ENCODE results near the gene WBP2NL.

WBP2NL gene

DNA sequence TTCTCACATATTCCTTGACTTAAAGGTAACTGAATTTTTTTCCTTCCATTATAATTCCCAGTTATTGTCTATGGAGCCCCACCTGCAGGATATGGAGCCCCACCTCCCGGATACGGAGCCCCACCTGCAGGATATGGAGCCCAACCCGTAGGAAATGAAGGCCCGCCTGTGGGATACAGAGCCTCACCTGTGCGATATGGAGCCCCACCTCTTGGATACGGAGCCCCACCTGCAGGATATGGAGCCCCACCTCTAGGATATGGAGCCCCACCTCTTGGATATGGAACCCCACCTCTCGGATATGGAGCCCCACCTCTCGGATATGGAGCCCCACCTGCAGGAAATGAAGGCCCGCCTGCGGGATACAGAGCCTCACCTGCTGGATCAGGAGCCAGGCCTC lies 28.1 kb downstream of the WBP2NL start:
- DNase-seq (ENCODE audit: low spot score) = no peak
- FAIRE-seq = no peak

GRCh38 chr22:42033263-42034181 lies 34.9 kb downstream of the WBP2NL start:
- no peak for DNase-seq (ENCODE audit: low spot score)
- no peak for FAIRE-seq

GRCh38 chr22:42035256-42035655 lies 36.7 kb downstream of the WBP2NL start:
- no peak for FAIRE-seq
- no peak for DNase-seq (ENCODE audit: low spot score)

- DNase-seq (ENCODE audit: low spot score) (no peak), FAIRE-seq (no peak)
Observed at GRCh38 chr22:42039271-42039670, 40.7 kb downstream of the WBP2NL start.

DNA sequence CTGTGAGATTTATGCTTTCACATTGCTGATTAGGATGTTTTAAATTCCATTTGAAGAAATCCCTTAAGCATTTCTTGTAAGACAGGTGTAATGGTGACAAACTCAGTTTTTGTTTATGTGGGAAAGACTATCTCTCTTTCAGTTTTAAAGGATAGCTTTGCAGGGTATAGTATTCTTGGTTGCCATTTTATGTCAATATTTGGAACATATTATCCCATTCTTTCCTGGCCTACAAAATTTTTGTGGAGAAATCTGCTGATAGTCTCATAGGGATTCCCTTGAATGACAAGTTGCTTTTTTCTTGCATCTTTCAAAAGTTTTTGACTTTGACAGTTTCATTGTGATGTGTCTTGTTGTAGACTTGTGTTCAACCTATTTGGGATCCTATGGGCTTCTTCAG lies 43.2 kb downstream of the WBP2NL start:
- DNase-seq (ENCODE audit: low spot score) = no peak
- FAIRE-seq = no peak

DNA sequence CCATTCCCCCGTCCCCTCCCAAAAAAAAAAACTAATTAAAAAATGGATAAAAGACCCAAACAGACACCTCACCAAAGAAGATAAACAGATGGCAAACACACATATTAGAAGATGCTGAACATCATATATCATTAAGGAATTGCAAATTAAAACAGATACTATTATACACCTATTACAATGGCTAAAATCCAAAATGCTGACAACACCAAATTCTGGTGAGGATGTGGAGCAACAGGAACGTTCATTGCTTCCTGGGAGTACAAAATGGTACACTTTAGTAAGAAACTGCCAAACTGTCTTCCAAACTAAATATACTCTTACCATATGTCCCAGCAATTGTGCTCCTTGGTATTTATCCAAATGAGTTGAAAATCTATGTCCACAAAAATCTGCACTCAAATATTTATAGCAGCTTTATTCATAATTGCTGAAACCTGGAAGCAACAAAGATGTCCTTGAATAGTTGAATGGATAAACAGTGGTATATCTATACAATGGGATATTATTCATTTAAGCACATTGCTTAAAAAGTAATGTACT lies 52.1 kb downstream of the WBP2NL start:
- FAIRE-seq (no peak), DNase-seq (ENCODE audit: low spot score) (no peak)

DNA sequence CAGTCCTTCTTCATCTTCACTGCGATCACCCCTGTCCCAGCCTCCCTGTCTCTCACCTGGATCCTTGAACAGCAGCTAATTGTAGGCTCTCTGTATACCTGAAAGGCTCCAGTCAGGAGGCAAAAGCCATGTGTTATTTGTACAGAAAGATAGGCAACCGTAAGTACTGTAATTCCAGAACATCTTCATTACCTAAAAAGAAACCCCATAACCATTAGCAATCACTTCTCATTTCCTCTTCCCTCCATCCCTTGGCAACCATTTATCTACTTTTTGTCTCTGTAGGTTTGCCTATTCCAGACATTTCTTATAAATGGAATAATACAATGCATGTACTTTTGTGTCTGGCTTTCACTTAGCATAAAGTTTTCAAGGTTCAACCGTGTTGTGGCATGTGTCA lies 54.2 kb downstream of the WBP2NL start:
- no peak for DNase-seq (ENCODE audit: low spot score)
- no peak for FAIRE-seq

DNA sequence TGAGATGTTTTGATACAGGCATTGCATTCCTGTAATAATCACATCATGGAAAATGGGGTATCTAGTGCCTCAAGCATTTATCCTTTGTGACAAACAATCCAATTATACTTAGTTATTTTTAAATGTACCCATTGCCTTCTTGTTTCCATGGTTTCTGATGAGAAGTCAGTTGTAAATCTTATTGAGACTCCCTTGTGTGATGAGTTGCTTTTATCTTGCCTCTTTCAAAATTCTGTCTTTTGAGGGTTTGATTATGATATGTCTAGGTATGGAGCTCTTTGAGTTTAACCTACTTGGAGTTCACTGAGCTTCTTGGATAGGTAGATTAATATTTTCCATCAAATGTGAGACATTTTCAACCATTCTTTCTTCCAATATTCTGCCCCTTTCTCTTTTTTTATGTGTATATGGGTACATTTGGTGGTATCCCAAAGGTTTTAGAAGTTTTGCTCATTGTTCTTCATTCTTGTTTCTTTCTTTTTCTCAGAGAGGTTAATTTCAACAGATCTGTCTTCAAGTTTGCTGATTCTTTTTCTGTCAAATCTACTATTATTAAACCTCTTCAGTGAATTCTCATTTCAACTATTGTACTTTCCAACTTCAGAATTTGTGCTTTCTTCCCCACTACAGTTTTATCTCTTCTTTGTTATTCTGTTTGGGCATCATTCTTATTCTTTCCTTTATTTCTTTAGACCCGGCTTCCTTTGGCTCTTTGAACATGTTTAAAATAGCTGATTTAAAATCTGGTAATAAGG lies 58.3 kb downstream of the WBP2NL start:
- no peak for DNase-seq (ENCODE audit: low spot score)
- no peak for FAIRE-seq

DNA sequence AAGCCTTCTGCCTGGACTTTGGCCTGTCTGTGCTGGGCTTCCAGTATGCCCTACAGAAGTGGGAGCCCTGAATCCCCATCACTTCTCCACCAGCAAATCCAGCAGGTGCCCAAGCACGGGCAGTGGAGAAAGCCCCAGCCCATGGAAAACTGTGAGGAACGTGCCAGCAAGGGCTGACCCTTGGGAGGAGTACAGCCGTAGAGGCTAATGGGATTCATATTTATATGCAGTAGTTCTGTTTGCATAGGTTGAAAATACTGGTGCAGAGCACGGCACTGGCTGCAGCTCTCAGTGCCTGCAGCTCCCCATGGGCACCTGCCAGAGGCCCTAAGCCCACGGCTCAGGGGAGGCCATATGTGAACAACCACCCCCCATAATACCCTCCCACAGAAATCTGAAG lies 61.9 kb downstream of the WBP2NL start:
- no peak for FAIRE-seq
- no peak for DNase-seq (ENCODE audit: low spot score)

DNA sequence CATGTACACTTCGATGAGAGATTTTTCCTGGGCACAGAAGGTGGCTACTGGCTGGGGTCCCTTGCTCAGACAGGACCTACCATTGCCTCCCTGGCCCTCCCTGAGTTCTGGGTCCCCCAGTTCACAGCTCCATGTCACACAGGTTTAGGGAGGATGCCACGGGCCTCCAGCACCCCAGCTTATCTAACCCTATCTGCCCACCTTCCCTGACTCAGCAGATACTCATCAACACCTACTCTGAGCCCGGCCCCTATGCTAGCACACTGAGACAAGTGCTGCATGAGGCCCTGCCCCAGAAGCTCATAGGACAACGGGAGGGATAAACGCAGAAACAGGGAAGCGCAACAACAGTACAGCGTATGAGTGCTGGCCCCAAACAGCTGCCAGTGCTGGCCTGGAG lies 62.5 kb downstream of the WBP2NL start:
- FAIRE-seq = no peak
- DNase-seq (ENCODE audit: low spot score) = no peak

DNA sequence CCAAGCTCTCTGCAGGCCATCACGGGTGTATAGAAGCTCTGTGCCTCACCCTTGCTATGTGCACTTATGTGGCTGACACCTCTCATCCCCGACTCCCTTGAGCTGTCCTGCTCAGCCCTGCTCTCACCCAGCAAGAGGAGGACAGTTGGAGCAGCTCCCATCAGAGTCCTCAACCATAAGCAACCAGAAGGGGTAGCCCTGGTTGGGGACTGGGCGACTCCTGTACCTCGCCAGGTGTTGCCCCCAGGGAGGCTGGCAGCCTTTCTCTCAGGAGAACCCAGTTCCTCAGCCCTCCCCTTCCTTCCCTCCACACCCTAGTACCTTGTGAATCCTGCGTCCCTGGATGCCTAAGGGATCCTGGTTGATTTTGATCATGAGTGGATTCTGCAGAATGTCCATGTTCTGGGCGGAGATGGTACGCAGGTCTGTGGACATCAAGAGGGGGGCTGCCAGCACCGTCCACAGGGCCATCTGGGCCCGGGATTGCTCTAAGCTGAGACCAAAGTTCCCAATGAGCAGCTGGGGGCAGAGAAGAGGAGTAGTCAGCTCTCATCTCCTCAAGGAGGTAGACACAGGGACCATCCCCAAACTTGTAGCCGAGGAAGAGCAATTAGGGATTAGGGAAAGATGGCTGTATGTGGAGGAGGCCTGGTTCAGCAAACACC lies 64.0 kb downstream of the WBP2NL start:
- no peak for DNase-seq (ENCODE audit: low spot score)
- FAIRE-seq = no peak

GRCh38 chr22:42064629-42065028 lies 66.0 kb downstream of the WBP2NL start:
- FAIRE-seq (no peak), DNase-seq (ENCODE audit: low spot score) (no peak)

DNA sequence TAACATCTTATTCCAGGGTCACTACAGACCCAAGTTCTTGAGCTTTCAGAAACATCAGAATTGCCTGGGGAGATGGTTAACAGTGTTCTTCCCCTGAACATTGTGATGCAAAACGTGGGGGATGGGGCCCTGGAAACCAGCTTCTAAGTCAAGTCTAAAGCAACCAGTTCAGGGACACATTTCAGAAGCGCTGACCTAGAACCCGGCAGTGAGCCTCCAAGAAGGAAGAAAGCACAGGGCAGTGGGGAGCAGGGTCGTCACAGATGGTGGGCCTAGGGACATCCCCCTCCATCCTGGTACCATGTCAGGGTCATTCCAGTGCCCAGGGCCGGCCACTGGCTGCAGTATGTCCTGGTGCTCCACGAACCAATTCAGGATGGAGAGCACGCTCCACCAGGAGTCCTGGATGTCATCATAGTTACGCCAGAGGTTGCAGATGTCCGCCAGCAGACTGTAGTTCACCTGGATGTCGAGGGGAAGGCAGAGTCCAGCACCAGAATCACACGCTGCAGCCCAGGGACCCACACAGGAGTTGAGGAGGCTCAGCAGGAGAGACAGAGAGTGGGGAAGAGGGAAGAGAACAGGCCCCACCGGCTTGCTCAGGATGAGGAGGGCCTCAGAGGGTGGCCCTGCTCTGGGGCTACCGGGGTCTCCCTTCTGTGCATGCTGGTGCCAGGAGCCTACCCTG lies 67.0 kb downstream of the WBP2NL start:
- DNase-seq (ENCODE audit: low spot score) = no peak
- no peak for FAIRE-seq

DNA sequence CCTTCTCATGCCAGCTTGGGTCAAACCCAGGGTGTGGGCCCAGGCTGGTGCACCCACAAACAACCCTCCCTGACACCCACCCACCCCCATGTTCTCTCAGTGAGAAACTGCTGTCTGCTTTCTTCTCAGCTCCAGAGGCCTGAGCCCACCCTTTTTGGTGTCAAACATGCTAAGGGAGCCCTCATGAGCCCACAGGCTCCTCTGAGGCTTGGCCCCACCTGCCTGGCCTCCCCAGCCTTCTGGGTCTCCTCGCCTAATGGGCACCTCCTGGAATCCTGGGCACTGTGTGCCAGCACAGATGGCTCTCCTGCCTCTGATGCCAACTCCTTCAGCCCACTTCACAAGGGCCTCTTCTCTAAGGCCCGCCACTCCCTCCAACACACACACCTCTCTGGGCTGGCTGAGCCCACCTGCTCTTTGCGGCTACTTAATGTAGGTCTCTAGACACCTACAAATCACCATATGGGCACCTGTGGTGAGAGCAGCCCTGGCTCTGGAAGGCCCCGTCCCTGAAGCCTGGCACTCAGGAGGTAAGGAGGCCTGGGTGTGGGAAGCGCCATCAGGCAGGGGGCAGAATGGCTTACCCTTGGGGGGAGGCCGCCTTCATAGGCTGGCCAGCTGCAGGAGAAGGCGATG lies 67.7 kb downstream of the WBP2NL start:
- no peak for FAIRE-seq
- no peak for DNase-seq (ENCODE audit: low spot score)

DNA sequence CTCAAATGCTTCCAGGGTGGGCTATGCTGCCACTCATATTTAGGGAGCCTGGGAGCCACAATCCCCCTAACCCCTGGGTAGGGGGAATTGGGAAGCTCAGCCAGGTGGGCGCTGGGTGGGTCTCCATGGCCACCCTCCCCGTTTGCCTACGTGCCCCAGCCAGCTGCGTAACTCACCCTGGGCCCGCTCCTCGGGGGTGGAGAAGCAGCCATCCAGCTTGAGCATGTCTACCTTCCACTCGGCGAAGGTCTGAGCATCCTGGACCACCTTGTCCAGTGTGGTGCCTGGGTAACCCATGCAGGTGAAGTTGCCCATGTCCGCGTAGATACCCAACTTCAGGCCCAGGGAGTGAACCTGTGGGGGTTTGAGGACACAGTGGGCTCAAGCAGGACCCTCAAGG lies 68.3 kb downstream of the WBP2NL start:
- DNase-seq (ENCODE audit: low spot score) (no peak), FAIRE-seq (no peak)

DNA sequence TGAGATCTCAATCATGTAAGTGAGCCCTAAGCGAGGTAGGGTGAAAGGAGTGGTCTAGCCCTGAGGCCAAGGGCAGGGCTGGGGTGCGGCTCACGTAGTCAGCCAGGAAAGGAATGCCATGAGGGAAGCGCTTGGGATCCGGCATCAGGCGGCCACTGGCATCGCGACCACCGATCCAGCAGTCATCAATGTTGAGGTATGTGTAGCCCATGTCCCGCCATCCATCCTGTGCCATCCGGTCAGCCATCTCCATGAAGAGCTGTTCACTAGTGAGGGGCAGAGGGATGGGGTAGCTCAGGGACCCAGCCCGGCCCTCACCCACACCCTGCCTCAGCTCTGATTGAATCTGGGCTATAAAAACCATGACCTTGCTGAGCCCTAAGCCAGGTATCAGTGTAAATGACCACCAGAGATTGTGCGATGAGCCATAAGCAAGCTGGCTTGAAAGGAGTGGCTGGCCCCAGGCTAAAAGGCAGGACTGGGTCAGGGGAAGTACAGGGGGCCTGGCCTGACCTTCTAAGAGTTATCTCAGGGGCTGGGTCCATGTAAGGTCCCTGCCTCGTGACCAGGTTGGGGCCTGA lies 69.2 kb downstream of the WBP2NL start:
- FAIRE-seq = no peak
- no peak for DNase-seq (ENCODE audit: low spot score)

GRCh38 chr22:42068291-42068690 lies 69.7 kb downstream of the WBP2NL start:
- DNase-seq (ENCODE audit: low spot score) = no peak
- FAIRE-seq = no peak

- no peak for FAIRE-seq
- no peak for DNase-seq (ENCODE audit: low spot score)
Observed at GRCh38 chr22:42069801-42070516, 71.4 kb downstream of the WBP2NL start.

DNA sequence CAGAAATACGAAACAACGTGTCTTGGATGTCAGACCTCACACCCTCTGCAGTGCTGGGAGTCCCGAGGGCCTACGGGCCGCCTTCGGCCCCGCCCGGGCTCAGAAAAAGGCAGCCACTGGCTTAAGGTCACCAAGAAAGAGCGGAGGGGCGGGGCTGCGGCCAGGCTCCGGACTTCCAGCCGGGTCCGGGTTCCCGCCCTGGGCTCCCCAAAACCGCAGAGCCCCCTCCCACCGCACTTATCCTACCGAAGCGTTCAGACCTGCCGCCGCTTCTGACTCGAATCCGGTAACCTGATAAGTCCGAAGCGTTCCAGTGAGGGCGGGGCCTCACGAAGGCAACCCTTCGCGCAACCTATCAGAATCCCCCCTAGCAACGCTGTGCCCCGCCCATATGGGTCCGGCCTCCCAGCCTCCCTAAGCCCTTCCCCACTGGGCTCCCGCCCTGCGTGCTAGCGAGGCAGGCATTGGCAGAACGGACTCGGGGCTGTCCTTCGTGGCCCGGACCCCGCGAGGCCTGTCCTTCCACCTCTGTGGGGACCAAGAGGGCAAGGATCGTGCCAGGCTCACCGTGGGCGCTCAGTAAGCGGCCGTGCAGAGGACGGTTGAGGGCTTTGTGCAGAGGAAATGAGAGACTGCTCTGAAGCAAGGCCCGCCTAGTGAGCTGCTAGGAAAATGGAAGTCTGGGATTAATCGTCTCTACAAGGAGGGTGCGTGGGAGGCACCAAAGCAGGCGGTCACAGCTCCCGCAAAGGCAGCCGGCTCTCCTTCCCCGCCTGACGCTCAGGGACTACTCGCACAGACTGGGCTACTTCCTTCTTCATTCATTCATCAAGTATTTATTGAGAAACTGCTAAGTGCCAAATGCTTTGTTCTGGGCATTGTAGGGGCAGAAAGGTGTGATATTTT lies 72.2 kb downstream of the WBP2NL start, which contains the start of gene NAGA:
Gene NAGA (minus strand): TSS at position 296 of the 906 bp plus-strand sequence. CDS start 515 bp downstream, outside the sequence.
- DNase-seq (ENCODE audit: low spot score) = peak; percentile 89
- peak; percentile 92 for FAIRE-seq

Data from RCC 7860 (cell line).